Dermis blood vessel endothelial cell (primary cell): Measurements from ENCODE around the gene CENPP. TPM values are rescaled to one million over a fixed set of nuclear protein-coding genes. Genes with fewer than 3 reads are reported as not detected.
A peak's percentile ranks its signal among the peaks of the same experiment; 100 is the strongest.

Experiments used
- DNase-seq: peaks from one replicate; pipeline ENCODE4 v3.0.0; 2010
- total RNA-seq: library from RNA; depleted of rRNA; stranded (reverse); fragments of >200 nt; gene quantifications from 2 replicates; pipeline ENCODE4 v1.2.3, GENCODE V29; 2014

Gene CENPP
- total RNA-seq, 1 donor from 2014 or later: 2.9 TPM

- no peak for DNase-seq
These were observed 156.6 kb downstream of the CENPP start, which contains the start of gene ASPN for GRCh38 chr9:92482329-92482728. Gene ASPN, minus strand, starts transcription at chr9:92482506.

GRCh38 chr9:92482805-92483204 is 157.1 kb downstream of the CENPP start:
- DNase-seq: no peak

GRCh38 chr9:92483627-92484545 is 158.1 kb downstream of the CENPP start:
- peak; percentile 25 for DNase-seq

DNA sequence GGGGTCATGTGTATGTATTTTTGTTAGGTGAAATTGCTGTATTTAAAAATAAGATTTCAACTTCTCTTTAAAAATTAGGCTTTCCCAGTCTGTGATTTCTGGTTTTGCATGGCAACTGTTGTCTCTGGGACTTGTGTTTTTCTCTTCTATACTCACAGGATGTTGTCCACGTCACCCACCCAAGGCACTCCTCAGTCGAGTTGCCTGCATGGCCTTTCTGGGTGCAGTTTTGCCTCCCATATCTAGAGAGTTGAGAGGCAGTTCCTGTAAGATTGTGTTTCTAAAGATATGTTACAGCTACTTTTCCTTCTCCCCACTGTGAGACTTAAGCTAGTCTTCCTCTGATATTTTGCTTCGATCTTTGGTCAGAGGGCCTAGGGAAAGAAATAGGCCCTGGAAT is 158.8 kb downstream of the CENPP start:
- no peak for DNase-seq

DNA sequence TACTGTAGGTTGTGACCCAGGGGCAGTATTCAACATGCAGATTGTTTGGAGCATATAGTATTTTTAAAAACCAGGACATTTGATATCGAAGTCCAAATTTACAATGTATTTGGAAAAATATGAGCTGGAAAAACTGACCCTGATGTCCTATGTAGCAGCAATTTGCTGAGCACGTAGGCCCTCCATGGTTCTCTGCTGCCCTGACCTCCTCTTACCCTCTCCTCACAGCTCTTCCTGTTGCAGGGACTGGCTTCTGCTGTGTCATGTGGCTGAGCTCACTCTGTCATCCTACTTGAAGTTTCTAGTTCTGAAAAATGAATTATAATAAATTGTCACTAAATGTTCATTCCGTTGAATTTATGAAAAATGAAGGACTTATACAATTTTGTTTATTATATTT is 160.6 kb downstream of the CENPP start:
- peak; percentile 24 for DNase-seq

GRCh38 chr9:92488681-92489550 is 163.2 kb downstream of the CENPP start:
- DNase-seq: peak; percentile 9

DNA sequence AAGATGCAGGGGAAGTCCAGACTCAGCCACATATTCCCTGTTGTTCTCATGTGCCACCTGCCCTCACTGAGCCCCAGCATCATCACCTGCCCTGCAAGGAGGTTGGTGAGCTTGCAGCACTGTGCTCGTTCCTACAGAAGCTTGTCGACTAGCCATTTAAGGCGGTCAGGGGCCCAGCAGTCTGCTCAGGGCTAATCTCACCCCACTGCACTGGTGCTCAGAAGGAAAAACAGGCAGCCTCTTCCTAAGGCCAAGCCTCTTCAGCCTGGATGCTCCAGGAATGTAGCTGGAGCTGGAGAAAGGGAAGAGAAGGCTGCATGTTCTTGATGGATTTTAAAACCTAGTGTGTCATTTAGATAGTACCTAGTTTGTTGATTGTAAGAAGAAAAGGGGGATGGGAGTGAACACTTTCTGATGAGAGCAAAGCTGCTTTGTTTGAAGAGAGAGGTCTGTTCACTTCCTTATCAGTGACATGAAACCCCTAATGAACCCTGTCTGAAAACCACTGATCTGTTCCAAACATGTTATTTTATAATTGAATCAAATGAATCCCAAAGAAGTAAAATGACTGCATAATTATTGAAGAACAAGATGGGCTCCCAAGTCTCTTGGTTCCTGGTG is 167.1 kb downstream of the CENPP start:
- no peak for DNase-seq

DNA sequence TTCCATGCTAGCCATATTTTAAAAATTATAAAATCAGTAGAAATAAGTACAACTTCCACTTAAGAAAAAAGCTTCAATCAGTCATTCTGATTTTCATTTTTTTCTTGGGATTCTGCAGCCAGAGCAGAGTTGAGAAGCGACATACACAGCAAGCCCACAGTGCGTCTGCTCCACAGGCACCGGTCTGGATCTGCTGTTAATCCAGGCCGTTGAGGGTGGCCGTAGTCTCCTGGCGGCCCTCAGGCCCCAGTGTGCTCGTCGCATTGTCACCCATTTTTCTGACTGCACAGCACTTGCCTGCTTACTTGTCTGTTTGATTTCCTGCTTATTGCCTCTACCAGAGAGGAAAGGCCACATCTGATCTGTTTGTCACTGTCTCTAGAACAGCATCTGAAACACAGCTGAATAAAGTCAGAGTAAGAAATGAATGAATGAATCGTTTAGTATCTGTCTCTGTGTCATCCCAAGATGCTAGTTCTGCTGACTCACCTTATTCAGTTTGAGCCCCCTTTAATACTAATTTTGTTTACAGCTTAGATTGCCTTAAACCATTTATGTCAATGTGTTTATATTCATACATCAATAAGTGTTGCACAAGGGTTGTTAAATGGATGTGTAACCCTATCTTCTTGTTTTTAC is 168.1 kb downstream of the CENPP start:
- DNase-seq: no peak

DNA sequence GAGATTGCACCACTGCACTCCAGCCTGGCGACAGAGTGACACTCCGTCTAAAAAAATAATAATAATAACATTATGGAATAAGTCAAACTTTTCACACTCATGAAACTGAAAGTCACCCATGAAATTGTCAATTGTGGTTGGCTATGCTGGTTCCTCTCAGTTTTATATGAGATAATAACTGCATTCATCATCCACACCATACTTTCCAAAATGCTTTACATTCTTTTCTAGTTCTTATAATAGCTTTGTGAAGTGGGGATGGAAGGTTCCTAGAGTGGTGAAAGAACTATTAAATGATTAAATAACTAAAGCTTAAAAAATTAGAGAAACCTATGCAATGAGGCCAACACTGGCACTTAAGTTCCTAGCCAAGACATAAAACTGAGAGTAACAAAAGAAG is 169.1 kb downstream of the CENPP start:
- no peak for DNase-seq

GRCh38 chr9:92496396-92497176 is 170.8 kb downstream of the CENPP start:
- no peak for DNase-seq

- no peak for DNase-seq
These were observed 173.9 kb downstream of the CENPP start for GRCh38 chr9:92499701-92500100.

GRCh38 chr9:92500725-92501124 is 175.0 kb downstream of the CENPP start:
- no peak for DNase-seq

- peak; percentile 62 for DNase-seq
These were observed 176.1 kb downstream of the CENPP start for GRCh38 chr9:92501671-92502393.

DNA sequence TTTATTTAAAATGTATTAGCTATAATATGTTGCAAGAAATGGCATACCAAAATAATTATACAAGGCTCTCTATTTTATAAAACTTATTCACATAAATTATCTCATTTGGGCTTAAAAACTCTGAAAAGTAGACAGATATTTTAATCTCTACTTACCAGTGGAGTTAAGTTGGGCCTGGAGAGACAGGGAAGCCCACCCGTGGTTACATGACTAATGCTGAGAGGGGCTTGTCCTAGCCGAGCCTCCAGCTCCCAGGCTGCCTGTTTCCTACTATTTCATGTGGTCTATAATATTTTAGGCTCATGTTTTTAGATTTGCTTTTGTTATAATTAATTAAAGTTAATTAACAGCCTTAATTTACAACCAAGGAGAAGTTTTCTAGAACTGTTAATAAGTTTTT is 177.4 kb downstream of the CENPP start:
- DNase-seq: no peak

DNA sequence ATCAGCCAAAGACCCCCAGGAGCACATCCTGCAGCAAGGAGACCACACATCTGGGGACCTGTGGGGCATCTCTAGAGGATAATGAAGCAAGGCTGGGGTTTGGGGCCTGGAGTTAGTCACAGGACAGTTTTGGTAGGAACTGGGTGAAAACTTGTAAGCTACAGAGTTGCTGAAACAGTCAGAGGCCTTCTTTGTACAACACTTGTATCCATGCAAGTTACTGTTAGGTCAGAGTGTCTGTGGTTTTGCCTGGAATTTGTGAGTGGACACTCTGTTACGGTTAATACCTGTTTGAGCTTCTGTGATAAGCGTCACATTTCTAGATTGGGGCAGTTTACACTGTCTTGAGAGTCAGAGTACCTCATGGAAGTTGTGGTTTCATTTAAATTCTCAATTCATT is 179.1 kb downstream of the CENPP start:
- DNase-seq: no peak

DNA sequence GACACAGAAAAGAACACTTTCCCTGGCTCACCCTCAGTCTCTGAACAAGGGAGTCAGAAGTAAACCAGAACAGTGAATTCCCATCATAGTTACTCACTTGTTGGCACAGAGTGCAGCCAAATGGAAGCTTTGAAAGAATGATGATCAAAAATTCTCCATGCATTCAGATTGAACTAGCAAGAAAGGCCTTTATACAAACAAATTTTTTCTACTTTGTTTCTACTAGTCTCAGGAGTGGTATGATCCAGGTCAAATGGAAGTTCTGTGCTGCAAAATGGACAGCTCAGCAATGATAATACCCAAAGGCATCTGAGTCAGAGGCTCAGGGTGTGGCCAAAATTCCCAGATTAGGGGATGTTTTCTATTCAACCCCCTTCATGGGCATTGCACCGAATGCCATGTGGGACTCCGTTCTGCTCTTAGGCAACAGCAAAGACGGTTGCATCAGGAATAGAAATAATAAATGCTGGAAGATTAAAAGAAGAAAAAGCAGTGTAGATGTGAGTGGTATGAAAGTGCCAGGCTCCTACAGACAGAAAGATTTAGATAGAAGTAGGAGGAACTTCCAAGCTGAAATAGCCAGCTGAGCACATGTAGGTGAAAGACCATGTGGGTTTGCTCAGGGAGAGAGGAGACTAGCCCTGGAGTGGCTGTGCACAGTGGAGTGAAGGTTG is 180.6 kb downstream of the CENPP start:
- DNase-seq: no peak

GRCh38 chr9:92507005-92507404 is 181.3 kb downstream of the CENPP start:
- no peak for DNase-seq

DNA sequence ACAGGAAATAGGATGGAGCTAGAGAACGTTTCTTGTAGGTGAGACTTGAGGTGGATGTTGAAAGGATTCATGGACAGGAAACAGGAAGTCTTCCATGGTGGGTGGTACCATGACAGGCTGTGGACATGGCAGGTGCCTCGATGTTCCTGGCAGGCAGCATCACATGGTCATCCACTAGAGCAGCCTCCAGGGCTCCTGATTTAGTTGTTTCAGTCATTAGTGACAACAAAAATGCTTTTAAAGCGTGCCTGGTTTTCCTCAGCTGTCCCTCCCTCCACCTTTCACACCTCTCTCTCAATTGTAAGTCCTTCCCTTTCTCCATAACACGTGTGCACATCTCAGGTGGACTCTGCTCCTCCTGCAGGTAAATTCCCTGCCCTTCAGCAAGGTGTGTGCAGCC is 181.7 kb downstream of the CENPP start:
- DNase-seq: no peak

DNA sequence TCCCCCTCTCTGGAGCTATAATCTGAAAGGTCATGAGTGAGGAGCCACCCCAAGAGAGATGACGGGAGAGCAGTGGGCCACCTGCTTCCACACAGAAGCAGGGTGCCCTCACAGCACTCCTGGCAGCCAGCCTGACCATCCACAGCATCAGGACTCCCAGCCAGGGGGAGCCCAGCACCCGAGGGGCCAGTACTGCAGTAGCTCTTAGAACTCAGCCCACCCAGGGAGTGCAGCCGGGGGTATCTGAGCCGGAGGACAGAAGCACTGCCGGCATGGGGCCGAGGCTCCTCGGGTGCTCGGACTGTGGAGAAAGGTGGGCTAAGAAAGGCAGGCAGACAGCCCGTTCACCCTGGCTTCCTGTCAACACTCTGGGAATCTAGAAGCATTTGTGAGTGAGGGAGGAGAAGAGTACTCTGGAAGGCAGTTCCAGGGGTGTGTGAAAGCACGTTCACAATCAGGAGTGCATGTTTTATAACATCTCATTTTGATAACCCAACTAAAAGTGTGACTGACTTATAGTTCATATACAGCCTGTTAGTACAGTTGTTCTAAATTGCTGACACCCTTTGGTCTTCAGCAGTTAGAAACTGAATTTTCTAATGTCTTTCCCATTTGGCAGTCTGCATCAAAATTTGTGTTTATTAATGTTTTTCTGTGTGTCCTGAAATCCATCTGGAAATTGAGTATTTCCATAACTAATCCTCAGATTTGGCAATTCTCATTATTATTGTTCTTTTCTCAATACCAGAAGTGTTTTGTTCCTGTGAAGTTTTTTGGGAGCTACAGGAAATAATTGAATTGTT is 182.5 kb downstream of the CENPP start:
- DNase-seq: no peak

- no peak for DNase-seq
These were observed 183.3 kb downstream of the CENPP start for GRCh38 chr9:92509050-92509449.
